H1 (cell line): Measurements from ENCODE around the gene ZDHHC1. TPM values are rescaled to one million over a fixed set of nuclear protein-coding genes. Genes with fewer than 3 reads are reported as not detected.

Experiments
- CTCF ChIA-PET: fragments of 300-600 bp; sonication (Branson Sonifier 250); formaldehyde crosslinking; loops from one replicate; lab custom pipeline; 2021; ENCODE audit not compliant: partially characterized antibody; lab: Charles Lee
- POLR2A ChIA-PET: fragments of 300-600 bp; sonication (Branson Sonifier 250); formaldehyde crosslinking; loops from one replicate; lab custom pipeline; 2021; ENCODE audit warnings: inconsistent platforms; ENCODE audit not compliant: partially characterized antibody; lab: Charles Lee
- DNase-seq, 2 experiments: peaks; one replicate each; pipeline versions ENCODE4 v3.0.0 to v3.0.0-alpha.2; 2010 to 2022; ENCODE audit warnings: low spot score in 2 of 2, low read depth in 1 of 2, mixed read lengths in 1 of 2
- FAIRE-seq: peaks from 2 replicates; lab custom pipeline; 2011; peaks lifted over from hg19 to GRCh38; lab: Jason Lieb, UNC
- H2AFZ ChIP-seq: 2 replicates; pipeline ENCODE4 v1.8.1; 2012; ENCODE audit warnings: low read length, inconsistent platforms
- H2AK5ac ChIP-seq: 2 replicates; pipeline ENCODE4 v1.6.1; 2013; ENCODE audit warnings: low read depth, low read length
- H2BK120ac ChIP-seq: replicated peaks from 2 replicates; pipeline ENCODE3; 2013; ENCODE audit warnings: low read depth, low read length, inconsistent platforms
- H2BK12ac ChIP-seq: 2 replicates; pipeline ENCODE4 v1.6.1; 2013; ENCODE audit warnings: low read depth, low read length
- H2BK15ac ChIP-seq: 2 replicates; pipeline ENCODE4 v1.6.1; 2013; ENCODE audit warnings: low read length
- H2BK20ac ChIP-seq: 2 replicates; pipeline ENCODE4 v1.6.1; 2013; ENCODE audit warnings: low read length
- H2BK5ac ChIP-seq: 2 replicates; pipeline ENCODE4 v1.6.1; 2013; ENCODE audit warnings: low read depth, low read length
- H3K14ac ChIP-seq: 2 replicates; pipeline ENCODE4 v1.6.1; 2013; ENCODE audit warnings: inconsistent platforms; ENCODE audit not compliant: insufficient read length
- H3K18ac ChIP-seq: 2 replicates; pipeline ENCODE4 v1.6.1; 2013; ENCODE audit warnings: low read length; ENCODE audit errors: extremely low read depth
- H3K23ac ChIP-seq: 2 replicates; pipeline ENCODE4 v1.6.1; 2013; ENCODE audit warnings: inconsistent platforms; ENCODE audit not compliant: insufficient read length
- H3K23me2 ChIP-seq: 2 replicates; pipeline ENCODE4 v1.6.1; 2013; ENCODE audit warnings: low read depth, low read length
- H3K27ac ChIP-seq: 2 replicates; pipeline ENCODE4 v1.6.1; 2011; ENCODE audit warnings: low read depth, low read length, inconsistent platforms
- H3K27me3 ChIP-seq, 4 experiments: replicated peaks in 1 of 4; 1 replicate in 1 of 4; 2 replicates in 3 of 4; pipeline versions ENCODE4 v1.6.1 to v1.8.1; 2011 to 2013; ENCODE audit warnings: low read length in 3 of 4, mild to moderate bottlenecking in 3 of 4, inconsistent platforms in 2 of 4, mixed read lengths in 2 of 4, moderate library complexity in 1 of 4; ENCODE audit not compliant: control insufficient read depth in 3 of 4, insufficient read depth in 3 of 4; ENCODE audit errors: extremely low read depth in 1 of 4
- H3K36me3 ChIP-seq, 4 experiments: 2 replicates each; pipeline versions ENCODE4 v1.6.1 to v1.8.1; 2011 to 2013; ENCODE audit warnings: mild to moderate bottlenecking in 4 of 4, low read length in 3 of 4, moderate library complexity in 2 of 4, control low read depth in 1 of 4, inconsistent platforms in 1 of 4; ENCODE audit not compliant: insufficient read depth in 4 of 4, control insufficient read depth in 2 of 4
- H3K4ac ChIP-seq: replicated peaks from 2 replicates; pipeline ENCODE3; 2013; ENCODE audit warnings: low read length, low read depth, mixed read lengths, inconsistent platforms; ENCODE audit not compliant: insufficient read length
- H3K4me1 ChIP-seq, 4 experiments: replicated peaks in 1 of 4; 1 replicate in 1 of 4; 2 replicates in 3 of 4; pipeline versions ENCODE4 v1.6.1 to v1.8.1; 2011 to 2013; ENCODE audit warnings: low read length in 3 of 4, inconsistent platforms in 2 of 4, mixed read lengths in 1 of 4; ENCODE audit not compliant: insufficient read depth in 4 of 4, control insufficient read depth in 3 of 4
- H3K4me2 ChIP-seq, 2 experiments: 2 replicates each; pipeline versions ENCODE4 v1.6.1 to v1.8.1; 2011 to 2013; ENCODE audit warnings: low read depth in 2 of 2, low read length in 2 of 2, control low read depth in 1 of 2, inconsistent platforms in 1 of 2, mild to moderate bottlenecking in 1 of 2; ENCODE audit not compliant: insufficient read depth in 1 of 2
- H3K4me3 ChIP-seq, 4 experiments: fragments of 200-600, 300-600 bp in 1 of 4; sonication (generic), shearing (Covaris generic), sonication (Bioruptor Twin) in 1 of 4; 2 replicates each; pipeline versions ENCODE4 v1.5.1 to v1.8.1; 2011 to 2016; ENCODE audit warnings: low read length in 4 of 4, low read depth in 3 of 4, control low read depth in 2 of 4, inconsistent platforms in 2 of 4, mild to moderate bottlenecking in 2 of 4, mixed read lengths in 1 of 4, moderate library complexity in 1 of 4; ENCODE audit not compliant: insufficient read depth in 2 of 4; ENCODE audit errors: extremely low read depth in 1 of 4
- H3K56ac ChIP-seq: replicated peaks from 2 replicates; pipeline ENCODE3; 2013; ENCODE audit warnings: low read depth, mild to moderate bottlenecking, mixed read lengths, low read length, inconsistent platforms; ENCODE audit not compliant: insufficient read length
- H3K79me1 ChIP-seq: 2 replicates; pipeline ENCODE4 v1.6.1; 2013; ENCODE audit warnings: low read depth, low read length, control low read depth
- H3K79me2 ChIP-seq, 2 experiments: 2 replicates each; pipeline versions ENCODE4 v1.6.1 to v1.8.1; 2012 to 2013; ENCODE audit warnings: low read length in 2 of 2, mild to moderate bottlenecking in 2 of 2, inconsistent platforms in 1 of 2; ENCODE audit not compliant: insufficient read depth in 2 of 2, control insufficient read depth in 1 of 2
- H3K9ac ChIP-seq, 4 experiments: replicated peaks in 1 of 4; 1 replicate in 1 of 4; 2 replicates in 3 of 4; pipeline versions ENCODE4 v1.6.1 to v1.8.1; 2011 to 2013; ENCODE audit warnings: low read depth in 3 of 4, low read length in 3 of 4, control low read depth in 2 of 4, mild to moderate bottlenecking in 2 of 4, moderate library complexity in 2 of 4, inconsistent platforms in 1 of 4; ENCODE audit errors: extremely low read depth in 1 of 4
- H3K9me3 ChIP-seq, 2 experiments: 2 replicates each; pipeline versions ENCODE4 v1.6.1 to v1.8.1; 2012 to 2013; ENCODE audit warnings: mild to moderate bottlenecking in 2 of 2, moderate library complexity in 2 of 2, control low read depth in 1 of 2, inconsistent platforms in 1 of 2, low read depth in 1 of 2, low read length in 1 of 2, mixed read lengths in 1 of 2; ENCODE audit not compliant: insufficient read depth in 2 of 2
- H4K20me1 ChIP-seq, 2 experiments: replicated peaks in 1 of 2; 2 replicates each; pipeline versions ENCODE3 to v1.8.1; 2011 to 2013; ENCODE audit warnings: inconsistent platforms in 2 of 2, low read length in 2 of 2, mild to moderate bottlenecking in 1 of 2; ENCODE audit not compliant: insufficient read depth in 2 of 2, control insufficient read depth in 1 of 2
- H4K5ac ChIP-seq: 2 replicates; pipeline ENCODE4 v1.6.1; 2013; ENCODE audit warnings: low read length, low read depth, mixed read lengths, inconsistent platforms; ENCODE audit not compliant: insufficient read length
- H4K8ac ChIP-seq: 2 replicates; pipeline ENCODE4 v1.8.0; 2013; ENCODE audit warnings: mild to moderate bottlenecking, moderate library complexity, low read length, inconsistent platforms; ENCODE audit not compliant: insufficient read depth; ENCODE audit errors: extremely low read depth
- H4K91ac ChIP-seq: replicated peaks from 2 replicates; pipeline ENCODE3; 2013; ENCODE audit warnings: low read length, mixed read lengths, inconsistent platforms; ENCODE audit not compliant: insufficient read length
- CREB1 ChIP-seq: IDR thresholded peaks from 2 replicates; pipeline ENCODE4 v1.6.1; 2012; ENCODE audit warnings: inconsistent platforms
- CTCF ChIP-seq, 3 experiments: IDR thresholded peaks; 1 replicate in 2 of 3; 2 replicates in 1 of 3; pipeline versions ENCODE4 v1.5.1 to v1.6.1; 2011; ENCODE audit warnings: low read length in 3 of 3, mild to moderate bottlenecking in 3 of 3, inconsistent platforms in 2 of 3, low read depth in 1 of 3, moderate library complexity in 1 of 3; ENCODE audit not compliant: insufficient read depth in 1 of 3; ENCODE audit errors: control extremely low read depth in 1 of 3
- FOSL1 ChIP-seq: IDR thresholded peaks from 2 replicates; pipeline ENCODE4 v1.6.1; 2011; ENCODE audit warnings: mild to moderate bottlenecking, low read depth, low read length, moderate library complexity; ENCODE audit not compliant: insufficient read depth
- HDAC6 ChIP-seq: IDR thresholded peaks from one replicate; pipeline ENCODE4 v1.7.1; 2012; ENCODE audit warnings: low read depth, mild to moderate bottlenecking, inconsistent platforms, low read length, moderate library complexity
- PHF8 ChIP-seq: fragments of 200-600 bp; sonication (generic); conservative IDR thresholded peaks from 2 replicates; pipeline ENCODE4 v1.7.1; 2012; ENCODE audit warnings: low read depth, mild to moderate bottlenecking, inconsistent platforms, low read length, moderate library complexity
- SP2 ChIP-seq: IDR thresholded peaks from 2 replicates; pipeline ENCODE4 v1.6.1; 2012; ENCODE audit warnings: mild to moderate bottlenecking, low read length, inconsistent platforms
- SP4 ChIP-seq: IDR thresholded peaks from 2 replicates; pipeline ENCODE4 v1.6.1; 2012; ENCODE audit warnings: low read length, inconsistent platforms
- SRF ChIP-seq: IDR thresholded peaks from 2 replicates; pipeline ENCODE4 v1.6.1; 2011; ENCODE audit warnings: mild to moderate bottlenecking, low read depth, low read length, moderate library complexity
- TAF1 ChIP-seq: IDR thresholded peaks from 2 replicates; pipeline ENCODE4 v1.6.1; 2011; ENCODE audit warnings: mild to moderate bottlenecking, low read depth, low read length
- TAF7 ChIP-seq: optimal IDR thresholded peaks from 2 replicates; pipeline ENCODE3; 2011; ENCODE audit warnings: low read depth, mild to moderate bottlenecking, inconsistent platforms, low read length, moderate library complexity, borderline replicate concordance
- ZNF274 ChIP-seq: IDR thresholded peaks from 2 replicates; pipeline ENCODE4 v1.7.0; 2012; ENCODE audit warnings: low read length, borderline replicate concordance; ENCODE audit errors: extremely low read depth
- WGBS, 2 experiments: shearing (Covaris generic) in 1 of 2; methylation state at CpG; one replicate each; pipeline versions ENCODE4 v1.1.6 to v1.1.7; 2013 to 2015; ENCODE audit warnings: low lambda C conversion rate in 2 of 2, mixed read lengths in 2 of 2, inconsistent platforms in 1 of 2, low coverage in 1 of 2, missing lambda C conversion rate in 1 of 2; ENCODE audit not compliant: insufficient replicate concordance in 2 of 2, insufficient coverage in 1 of 2, insufficient read length in 1 of 2; ENCODE audit errors: extremely low coverage in 1 of 2, missing lambda C conversion rate in 1 of 2; 5-methylcytosine and 5-hydroxymethylcytosine counted together
- polyA plus RNA-seq, 7 experiments: library from polyadenylated mRNA; depleted of rRNA in 3 of 7; stranded (reverse) in 5 of 7; unstranded in 2 of 7; fragments of >200 nt in 5 of 7; fragments of 200-250 nt in 2 of 7; gene quantifications; 1 replicate in 5 of 7; 2 replicates in 1 of 7; 4 replicates in 1 of 7; pipeline versions ENCODE4 v1.2.1 to v1.2.3, GENCODE V29; 2011 to 2013; ENCODE audit warnings: missing spikeins in 2 of 7, mixed read lengths in 2 of 7
- total RNA-seq: library from RNA; stranded (reverse); fragmentation: NEBNext Ultra II Directional; extraction: Animal tissue kit (Norgen Biotek cat#: 25700); gene quantifications from 2 replicates; pipeline ENCODE4 v1.2.1, GENCODE V29; 2021
- TF ChIP-seq, protein P1 (sequence below): IDR thresholded peaks from 2 replicates; pipeline ENCODE4 v1.6.1; 2012; ENCODE audit warnings: inconsistent platforms

ZDHHC1 gene
- total and polyA plus RNA-seq, 2 of the 8 experiments (the other 6 are each of a cell fraction or from before 2014, with no cell fraction given): 3.1 to 4.9 TPM

DNA sequence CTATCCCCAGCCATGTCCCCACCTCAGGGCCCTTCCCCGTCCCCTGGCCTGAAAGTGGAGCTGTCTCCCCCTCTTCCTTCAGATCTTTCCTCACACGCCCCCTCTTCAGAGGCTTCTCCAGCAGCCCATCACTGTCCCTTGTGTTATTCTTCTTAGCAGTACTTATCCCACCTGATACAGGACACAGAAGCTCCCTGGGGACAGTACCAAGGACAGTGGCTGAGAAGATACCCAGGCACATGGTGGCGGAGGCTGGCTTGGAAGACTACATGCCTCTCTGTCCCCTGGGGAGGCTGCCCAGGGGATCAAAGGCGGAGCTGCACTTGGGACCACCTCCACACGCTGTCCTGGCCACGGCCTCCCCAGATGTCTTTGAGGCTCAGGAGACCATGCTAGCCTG lies 38.6 kb upstream of the ZDHHC1 start:
- Histone ChIP-seq H3K27me3 (no peaks in the 10 kb centered on the region), H3K27ac (no peak overlapping the region), H3K9ac (no peak overlapping the region), H4K8ac (no peak overlapping the region), H3K79me1 (peaks cover 4% of the 10 kb centered on the region; the same call in 1 of the 2 replicates), H2BK12ac (no peak overlapping the region), H3K56ac (no peak overlapping the region), H2BK15ac (no peak overlapping the region), H3K9me3 (no peaks in the 10 kb centered on the region), H3K14ac (no peak overlapping the region), H2AFZ (no peak overlapping the region), H4K5ac (no peak overlapping the region), H3K4me1 (no peaks in the 10 kb centered on the region; a peak in 1 of 7 replicates), H3K36me3 (peaks cover 0 to 5% (median 0%) of the 10 kb centered on the region in 4 experiments; a peak in 1 of 8 replicates), H4K91ac (no peak overlapping the region), H3K4me3 (no peak overlapping the region), H3K4ac (no peak overlapping the region), H2BK120ac (no peak overlapping the region), H3K79me2 (no peaks in the 10 kb centered on the region), H2BK20ac (no peak overlapping the region), H3K23ac (no peak overlapping the region), H3K23me2 (no peaks in the 10 kb centered on the region), H2BK5ac (no peak overlapping the region), H4K20me1 (peaks cover 13% of the 10 kb centered on the region in 2 experiments), H2AK5ac (no peak overlapping the region), H3K4me2 (no peak overlapping the region), H3K18ac (no peak overlapping the region)
- WGBS, 2 experiments: 91% methylated on average over 6 of the region's 6 CpGs; no CpG with 5 or more reads in 1 of the 2 experiments
- FAIRE-seq: no peak
- POLR2A ChIA-PET: interaction anchor here (0.8 to 1.0 kb wide), 2 partner anchors 9 to 24 kb away, joined by 3 to 4 read pairs; partner anchors contain the start of gene HSD11B2
- no peak for DNase-seq
- CTCF ChIA-PET: interaction anchor here (0.6 to 28.6 kb wide), 6 partner anchors 0 to 372 kb away, joined by 3 to 683 read pairs (median 6); partner anchors contain the start of genes HSD11B2 and TPPP3
- TF ChIP-seq CTCF (IDR thresholded peaks at IDR 0.05; ENCODE audit: control extremely low read depth in 1 of 3, insufficient read depth in 1 of 3, low read depth in 1 of 3, low read length in 3 of 3): no peak
- no peak for TF ChIP-seq TAF7
- no peak for TF ChIP-seq ZNF274
- TF ChIP-seq SP4: no peak
- TF ChIP-seq SRF: no peak
- no peak for TF ChIP-seq TAF1
- TF ChIP-seq CREB1: no peak
- TF ChIP-seq SP2: no peak
- TF ChIP-seq PHF8: no peak
- TF ChIP-seq HDAC6: no peak
- TF ChIP-seq, protein P1, sequence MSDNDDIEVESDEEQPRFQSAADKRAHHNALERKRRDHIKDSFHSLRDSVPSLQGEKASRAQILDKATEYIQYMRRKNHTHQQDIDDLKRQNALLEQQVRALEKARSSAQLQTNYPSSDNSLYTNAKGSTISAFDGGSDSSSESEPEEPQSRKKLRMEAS: no peak
- TF ChIP-seq FOSL1: no peak
